Neural progenitor cell (in vitro differentiated cells): ENCODE results near the gene GJB1.

Source experiments
- EZH2 ChIP-seq: fragments of 200-600 bp; sonication (generic); IDR thresholded peaks from 2 replicates; pipeline ENCODE4 v1.6.1; 2017; ENCODE audit warnings: antibody characterized with exemption, mild to moderate bottlenecking, moderate library complexity
- EZH2phosphoT487 ChIP-seq: fragments of 200-600 bp; sonication (generic); IDR thresholded peaks from 2 replicates; pipeline ENCODE4 v1.6.1; 2017; ENCODE audit warnings: antibody characterized with exemption
- TF ChIP-seq, protein P1 (sequence below): fragments of 200-600 bp; sonication (generic); IDR thresholded peaks from 2 replicates; pipeline ENCODE4 v1.5.1; 2017; ENCODE audit warnings: antibody characterized with exemption, mild to moderate bottlenecking

GRCh38 chrX:71256856-71257255 lies 33.8 kb downstream of the GJB1 start:
- TF ChIP-seq, protein P1, sequence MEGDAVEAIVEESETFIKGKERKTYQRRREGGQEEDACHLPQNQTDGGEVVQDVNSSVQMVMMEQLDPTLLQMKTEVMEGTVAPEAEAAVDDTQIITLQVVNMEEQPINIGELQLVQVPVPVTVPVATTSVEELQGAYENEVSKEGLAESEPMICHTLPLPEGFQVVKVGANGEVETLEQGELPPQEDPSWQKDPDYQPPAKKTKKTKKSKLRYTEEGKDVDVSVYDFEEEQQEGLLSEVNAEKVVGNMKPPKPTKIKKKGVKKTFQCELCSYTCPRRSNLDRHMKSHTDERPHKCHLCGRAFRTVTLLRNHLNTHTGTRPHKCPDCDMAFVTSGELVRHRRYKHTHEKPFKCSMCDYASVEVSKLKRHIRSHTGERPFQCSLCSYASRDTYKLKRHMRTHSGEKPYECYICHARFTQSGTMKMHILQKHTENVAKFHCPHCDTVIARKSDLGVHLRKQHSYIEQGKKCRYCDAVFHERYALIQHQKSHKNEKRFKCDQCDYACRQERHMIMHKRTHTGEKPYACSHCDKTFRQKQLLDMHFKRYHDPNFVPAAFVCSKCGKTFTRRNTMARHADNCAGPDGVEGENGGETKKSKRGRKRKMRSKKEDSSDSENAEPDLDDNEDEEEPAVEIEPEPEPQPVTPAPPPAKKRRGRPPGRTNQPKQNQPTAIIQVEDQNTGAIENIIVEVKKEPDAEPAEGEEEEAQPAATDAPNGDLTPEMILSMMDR, result no peak
- no peak for TF ChIP-seq EZH2
- no peak for TF ChIP-seq EZH2phosphoT487
